ENCODE measurements around the gene ZBTB20.

Gene ZBTB20

GRCh38 chr3:114299941-114300624 is 847.0 kb downstream of the ZBTB20 start:
- TF ChIP-seq CTCF (IDR thresholded peaks at IDR 0.05; ENCODE audit: control insufficient read depth, insufficient read depth, low read depth, low read length, missing control alignments): no peak

GRCh38 chr3:114299421-114299820 is 847.7 kb downstream of the ZBTB20 start:
- no peak for DNase-seq (ENCODE audit: low read depth)
- H3K4me3 ChIP-seq (ENCODE audit: control insufficient read depth, low read depth, low read length): no peak overlapping the region
- peak; percentile 57 for TF ChIP-seq CTCF (IDR thresholded peaks at IDR 0.05; ENCODE audit: control insufficient read depth, insufficient read depth, low read depth, low read length, missing control alignments)

More at GRCh38 chr3:114299941-114300624, 847.0 kb downstream of the ZBTB20 start:
- no peak overlapping the region for H3K4me3 ChIP-seq (ENCODE audit: control insufficient read depth, low read depth, low read length)
- no peak for DNase-seq (ENCODE audit: low read depth)

- no peak overlapping the region for H3K4me3 ChIP-seq (ENCODE audit: control insufficient read depth, low read depth, low read length)
- DNase-seq (ENCODE audit: low read depth): no peak
- no peak for TF ChIP-seq CTCF (IDR thresholded peaks at IDR 0.05; ENCODE audit: control insufficient read depth, insufficient read depth, low read depth, low read length, missing control alignments)
These were observed 851.1 kb downstream of the ZBTB20 start for GRCh38 chr3:114295946-114296345.

- TF ChIP-seq CTCF (IDR thresholded peaks at IDR 0.05; ENCODE audit: control insufficient read depth, insufficient read depth, low read depth, low read length, missing control alignments): no peak
- no peak for DNase-seq (ENCODE audit: low read depth)
- H3K4me3 ChIP-seq (ENCODE audit: control insufficient read depth, low read depth, low read length): no peak overlapping the region
These were observed 852.1 kb downstream of the ZBTB20 start for GRCh38 chr3:114294940-114295480.

- no peak for TF ChIP-seq CTCF (IDR thresholded peaks at IDR 0.05; ENCODE audit: control insufficient read depth, insufficient read depth, low read depth, low read length, missing control alignments)
- no peak for DNase-seq (ENCODE audit: low read depth)
These were observed 853.1 kb downstream of the ZBTB20 start, which contains the start of gene TIGIT for GRCh38 chr3:114293838-114294535. Gene TIGIT (plus strand): TSS chr3:114294028. CDS start chr3:114294062, 34 bp downstream.

GRCh38 chr3:114290911-114291901 is 855.9 kb downstream of the ZBTB20 start:
- TF ChIP-seq CTCF (IDR thresholded peaks at IDR 0.05; ENCODE audit: control insufficient read depth, insufficient read depth, low read depth, low read length, missing control alignments): peak; percentile 70
- no peak for DNase-seq (ENCODE audit: low read depth)
- H3K4me3 ChIP-seq (ENCODE audit: control insufficient read depth, low read depth, low read length): no peak overlapping the region

More at GRCh38 chr3:114293838-114294535, 853.1 kb downstream of the ZBTB20 start, which contains the start of gene TIGIT:
- H3K4me3 ChIP-seq (ENCODE audit: control insufficient read depth, low read depth, low read length): no peak within 1 kb of the TSS
